Stimulated activated CD8-positive, alpha-beta memory T cell treated with anti-CD3 and anti-CD28 coated beads, Interleukin-7, amount 100 ng/mL, for 24 hours (primary cell): ENCODE measurements around the gene SHISA6.
"Not testable (repeated sequence)": the region's sequence is repeated elsewhere in the genome, so short reads cannot be mapped to it uniquely, and the experiment has no call there.

ENCODE experiments used
- DNase-seq: peaks from one replicate; pipeline ENCODE4 v3.0.0-alpha.2; 2020; ENCODE audit warnings: low read depth

Gene SHISA6

GRCh38 chr17:11303773-11304394 is 62.9 kb downstream of the SHISA6 start:
- DNase-seq: no peak

GRCh38 chr17:11304568-11304967 is 63.6 kb downstream of the SHISA6 start:
- DNase-seq: no peak

- no peak for DNase-seq
Observed at GRCh38 chr17:11305524-11305923, 64.5 kb downstream of the SHISA6 start.

GRCh38 chr17:11308531-11308930 is 67.5 kb downstream of the SHISA6 start:
- DNase-seq: no peak

GRCh38 chr17:11309033-11309432 is 68.0 kb downstream of the SHISA6 start:
- DNase-seq: no peak

GRCh38 chr17:11309850-11310249 is 68.8 kb downstream of the SHISA6 start:
- DNase-seq: no peak

GRCh38 chr17:11316451-11316850 is 75.4 kb downstream of the SHISA6 start:
- not testable (repeated sequence) for DNase-seq

GRCh38 chr17:11318207-11318606 is 77.2 kb downstream of the SHISA6 start:
- no peak for DNase-seq

GRCh38 chr17:11319894-11320293 is 78.9 kb downstream of the SHISA6 start:
- DNase-seq: no peak

GRCh38 chr17:11324021-11324420 is 83.0 kb downstream of the SHISA6 start:
- no peak for DNase-seq

GRCh38 chr17:11324846-11325420 is 83.9 kb downstream of the SHISA6 start:
- DNase-seq: no peak

GRCh38 chr17:11326492-11326891 is 85.5 kb downstream of the SHISA6 start:
- DNase-seq: no peak

- DNase-seq: no peak
Observed at GRCh38 chr17:11328770-11329169, 87.8 kb downstream of the SHISA6 start.

- DNase-seq: no peak
Observed at GRCh38 chr17:11330006-11330405, 89.0 kb downstream of the SHISA6 start.

GRCh38 chr17:11330826-11331225 is 89.8 kb downstream of the SHISA6 start:
- no peak for DNase-seq

GRCh38 chr17:11331547-11332513 is 90.8 kb downstream of the SHISA6 start:
- no peak for DNase-seq

GRCh38 chr17:11332706-11333105 is 91.7 kb downstream of the SHISA6 start:
- DNase-seq: no peak

- no peak for DNase-seq
Observed at GRCh38 chr17:11334493-11334892, 93.5 kb downstream of the SHISA6 start.

GRCh38 chr17:11336290-11336689 is 95.3 kb downstream of the SHISA6 start:
- DNase-seq: no peak

GRCh38 chr17:11340803-11341202 is 99.8 kb downstream of the SHISA6 start:
- no peak for DNase-seq

- no peak for DNase-seq
Observed at GRCh38 chr17:11342138-11342537, 101.1 kb downstream of the SHISA6 start.

GRCh38 chr17:11349106-11349505 is 108.1 kb downstream of the SHISA6 start:
- DNase-seq: no peak

GRCh38 chr17:11351479-11351878 is 110.5 kb downstream of the SHISA6 start:
- DNase-seq: no peak
